WI38 (cell line): Measurements from ENCODE around the gene FLNB.

Source experiments
- H3K4me3 ChIP-seq: 2 replicates; pipeline ENCODE4 v1.5.1; 2011; ENCODE audit warnings: low read depth, mild to moderate bottlenecking, control low read depth, low read length
- TF ChIP-seq, protein P1 (sequence below): IDR thresholded peaks from 2 replicates; pipeline ENCODE4 v1.5.1; 2012; ENCODE audit warnings: low read depth, mild to moderate bottlenecking, control low read depth, low read length

The FLNB gene

DNA sequence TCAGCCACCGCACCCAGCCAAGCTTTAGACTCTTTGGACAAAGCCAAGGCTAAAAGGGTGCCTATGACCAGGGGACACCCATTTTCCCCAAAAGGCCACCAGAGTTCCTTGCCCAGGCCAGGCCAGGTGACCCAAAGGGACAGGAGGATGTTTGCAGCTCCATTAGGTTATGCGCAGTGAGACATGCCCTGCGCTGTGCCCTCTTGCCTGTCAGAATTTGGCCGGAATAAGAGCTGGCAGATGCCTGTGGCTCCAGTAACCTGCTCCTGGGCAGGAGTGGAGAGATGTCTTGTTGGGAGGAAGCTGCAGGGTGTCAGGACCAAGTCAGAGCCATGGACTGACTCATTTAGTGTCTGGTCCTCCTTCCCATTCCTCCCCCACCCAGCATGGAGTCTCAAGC, 182.1 kb downstream of the FLNB start:
- H3K4me3 ChIP-seq = no peak overlapping the region
- TF ChIP-seq, protein P1, sequence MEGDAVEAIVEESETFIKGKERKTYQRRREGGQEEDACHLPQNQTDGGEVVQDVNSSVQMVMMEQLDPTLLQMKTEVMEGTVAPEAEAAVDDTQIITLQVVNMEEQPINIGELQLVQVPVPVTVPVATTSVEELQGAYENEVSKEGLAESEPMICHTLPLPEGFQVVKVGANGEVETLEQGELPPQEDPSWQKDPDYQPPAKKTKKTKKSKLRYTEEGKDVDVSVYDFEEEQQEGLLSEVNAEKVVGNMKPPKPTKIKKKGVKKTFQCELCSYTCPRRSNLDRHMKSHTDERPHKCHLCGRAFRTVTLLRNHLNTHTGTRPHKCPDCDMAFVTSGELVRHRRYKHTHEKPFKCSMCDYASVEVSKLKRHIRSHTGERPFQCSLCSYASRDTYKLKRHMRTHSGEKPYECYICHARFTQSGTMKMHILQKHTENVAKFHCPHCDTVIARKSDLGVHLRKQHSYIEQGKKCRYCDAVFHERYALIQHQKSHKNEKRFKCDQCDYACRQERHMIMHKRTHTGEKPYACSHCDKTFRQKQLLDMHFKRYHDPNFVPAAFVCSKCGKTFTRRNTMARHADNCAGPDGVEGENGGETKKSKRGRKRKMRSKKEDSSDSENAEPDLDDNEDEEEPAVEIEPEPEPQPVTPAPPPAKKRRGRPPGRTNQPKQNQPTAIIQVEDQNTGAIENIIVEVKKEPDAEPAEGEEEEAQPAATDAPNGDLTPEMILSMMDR = no peak

DNA sequence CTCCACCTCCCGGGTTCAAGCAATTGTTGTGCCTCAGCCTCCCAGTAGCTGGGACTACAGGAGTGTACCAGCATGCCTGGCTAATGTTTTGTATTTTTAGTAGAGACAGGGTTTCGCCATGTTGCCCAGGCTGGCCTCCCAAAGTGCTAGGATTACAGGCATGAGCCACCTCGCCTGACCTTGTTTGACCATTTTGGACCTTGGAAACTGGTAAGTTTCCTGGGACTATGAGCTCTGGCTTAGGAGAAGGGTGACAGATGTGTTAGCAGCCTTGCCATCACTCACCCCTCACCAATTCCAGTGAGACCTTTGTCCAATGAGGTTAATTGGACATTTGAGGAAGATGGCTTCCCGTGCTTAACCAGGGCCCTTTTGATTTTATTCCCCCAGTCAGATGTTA, 182.7 kb downstream of the FLNB start:
- H3K4me3 ChIP-seq = no peak overlapping the region
- TF ChIP-seq, protein P1 = no peak

DNA sequence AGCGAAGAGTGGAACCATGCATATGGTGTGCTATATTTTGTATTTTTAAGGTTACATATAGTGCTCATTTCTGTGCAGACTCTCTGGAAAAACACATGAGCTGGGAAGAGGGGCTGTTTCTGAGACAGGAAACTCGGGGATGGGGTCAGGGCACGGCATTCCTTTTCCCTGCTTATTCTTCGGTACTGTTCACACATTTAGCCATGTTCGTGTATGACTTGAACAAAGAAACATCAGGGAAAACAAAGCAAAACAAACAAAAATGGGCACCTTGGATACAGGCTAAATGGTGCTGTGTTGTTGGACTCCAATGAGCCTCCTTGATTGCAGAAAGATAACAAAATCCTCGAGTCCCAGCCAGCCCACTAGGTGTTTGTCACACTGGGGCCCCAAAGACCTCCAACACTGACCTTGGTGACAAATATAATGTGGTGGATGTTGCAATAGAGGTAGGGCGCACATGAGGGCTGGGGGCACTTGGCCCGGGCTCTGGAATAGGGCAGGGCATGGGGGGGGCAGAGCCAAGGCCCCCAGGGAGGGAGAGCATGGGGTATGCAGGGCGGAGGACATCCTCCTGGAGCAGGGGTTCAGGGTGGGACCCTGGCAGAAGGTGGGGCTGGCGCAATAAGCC, 183.3 kb downstream of the FLNB start:
- H3K4me3 ChIP-seq = no peak overlapping the region
- TF ChIP-seq, protein P1 = no peak

DNA sequence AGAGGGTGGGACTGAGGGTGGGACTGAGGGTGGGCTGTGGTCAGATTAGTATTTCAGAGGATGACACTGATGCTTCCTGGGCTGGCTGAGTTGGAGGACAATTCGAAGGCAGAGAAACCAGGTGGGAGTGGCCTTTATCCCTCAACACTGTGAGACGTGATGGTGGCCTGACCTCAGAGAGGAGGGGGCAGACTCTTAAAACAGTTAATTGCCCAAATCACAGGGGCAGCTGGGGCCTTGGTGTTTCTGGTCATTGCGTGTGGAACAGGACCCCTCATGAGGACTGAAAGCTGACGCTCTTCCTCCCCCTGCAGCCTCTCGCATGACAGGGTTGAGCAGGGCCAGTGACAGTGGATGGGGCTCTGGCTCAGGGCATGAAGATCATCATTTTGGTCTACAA, 183.8 kb downstream of the FLNB start:
- H3K4me3 ChIP-seq = no peak overlapping the region
- TF ChIP-seq, protein P1 = no peak

DNA sequence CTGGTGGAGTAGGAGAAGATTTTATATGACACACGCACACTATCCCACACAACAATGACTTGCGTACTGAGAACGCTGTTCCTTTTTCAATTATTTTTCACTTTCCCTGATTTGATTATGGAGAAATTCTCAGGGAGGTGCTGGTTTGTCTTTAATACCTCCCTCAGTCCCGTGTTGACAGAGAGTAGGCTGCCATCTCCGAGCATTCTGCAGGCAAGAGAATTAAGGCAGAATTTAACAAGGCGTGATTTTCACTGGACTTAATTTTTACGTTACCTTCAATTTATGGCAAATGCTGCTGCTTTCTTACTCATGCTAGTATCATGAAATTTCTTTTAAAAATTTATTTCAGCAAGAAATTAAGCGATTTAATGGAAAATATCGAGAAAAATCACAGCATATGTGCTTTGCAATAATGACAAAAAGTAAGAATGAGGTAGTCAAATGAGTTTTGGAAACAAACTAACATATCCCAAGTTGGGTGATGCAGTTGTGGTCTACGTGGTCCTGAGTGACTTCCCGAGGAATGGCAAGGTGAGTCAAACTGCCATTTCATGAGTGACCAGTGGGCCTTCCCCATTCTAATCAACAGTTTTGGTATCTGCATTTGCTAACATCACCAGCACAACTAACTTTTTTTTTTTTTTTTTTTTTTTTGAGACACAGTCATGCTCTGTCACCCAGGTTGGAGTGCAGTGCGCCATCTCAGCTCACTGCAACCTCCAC, 185.6 kb downstream of the FLNB start:
- TF ChIP-seq, protein P1 = no peak
- H3K4me3 ChIP-seq = no peak overlapping the region

DNA sequence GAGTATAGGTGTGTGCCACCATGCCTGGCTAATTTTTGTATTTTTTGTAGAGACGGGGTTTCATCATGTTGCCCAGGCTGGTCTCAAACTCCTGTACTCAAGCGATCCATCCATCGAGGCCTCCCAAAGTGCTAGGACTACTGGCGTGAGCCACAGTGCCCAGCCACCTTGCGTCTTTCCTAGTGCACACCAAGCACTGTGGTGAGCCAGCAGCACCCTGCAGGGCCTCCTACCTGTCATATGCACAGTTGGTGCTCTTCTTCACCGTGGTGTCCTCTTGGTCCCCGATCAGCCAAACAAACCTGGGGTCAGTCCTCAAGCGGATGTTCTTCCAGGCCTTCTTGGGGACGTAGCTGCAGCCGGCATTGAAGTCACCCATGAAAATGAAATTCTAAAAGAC, 189.4 kb downstream of the FLNB start:
- TF ChIP-seq, protein P1 = no peak
- no peak overlapping the region for H3K4me3 ChIP-seq

DNA sequence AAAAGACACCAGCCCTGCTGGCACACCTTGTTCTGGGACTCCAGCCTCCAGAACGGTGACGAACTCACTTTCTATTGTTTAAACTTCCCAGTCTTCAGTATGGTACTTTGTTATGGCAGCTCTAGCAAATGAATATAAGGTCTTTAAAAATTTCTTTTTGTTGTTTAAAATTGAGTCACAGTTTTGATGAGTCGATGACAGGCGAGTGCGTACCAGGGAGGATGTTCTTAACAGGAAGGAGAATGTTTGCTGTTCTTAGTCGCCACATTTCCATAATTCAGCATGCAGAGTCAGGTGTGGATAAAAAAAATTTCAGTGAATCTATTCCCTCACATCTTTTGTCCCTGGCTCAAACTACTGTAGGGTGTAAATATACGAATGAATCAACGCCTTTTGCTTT, 190.1 kb downstream of the FLNB start:
- TF ChIP-seq, protein P1 = no peak
- no peak overlapping the region for H3K4me3 ChIP-seq
